ENCODE data around the gene SAMD11.

Gene SAMD11

GRCh38 chr1:930633-931138, 7.0 kb downstream of the SAMD11 start:
- no peak for TF ChIP-seq CTCF (IDR thresholded peaks at IDR 0.05; ENCODE audit: low read depth, low read length, missing control alignments)
- no peak for DNase-seq (ENCODE audit: low read depth)
- H3K4me3 ChIP-seq (ENCODE audit: low read depth, low read length): no peak overlapping the region
- in situ Hi-C loops (cut with HindIII; ENCODE audit: low sequenced_read_pairs): no loop called here

- in situ Hi-C loops (cut with HindIII; ENCODE audit: low sequenced_read_pairs): no loop called here
- DNase-seq (ENCODE audit: low read depth): no peak
- no peak overlapping the region for H3K4me3 ChIP-seq (ENCODE audit: low read depth, low read length)
- no peak for TF ChIP-seq CTCF (IDR thresholded peaks at IDR 0.05; ENCODE audit: low read depth, low read length, missing control alignments)
These were observed 7.9 kb downstream of the SAMD11 start for GRCh38 chr1:931380-932172.

- no peak for DNase-seq (ENCODE audit: low read depth)
- H3K4me3 ChIP-seq (ENCODE audit: low read depth, low read length): no peak overlapping the region
- in situ Hi-C loops (cut with HindIII; ENCODE audit: low sequenced_read_pairs): no loop called here
- no peak for TF ChIP-seq CTCF (IDR thresholded peaks at IDR 0.05; ENCODE audit: low read depth, low read length, missing control alignments)
These were observed 8.4 kb downstream of the SAMD11 start for GRCh38 chr1:932173-932510.

- TF ChIP-seq CTCF (IDR thresholded peaks at IDR 0.05; ENCODE audit: low read depth, low read length, missing control alignments): no peak
- in situ Hi-C loops (cut with HindIII; ENCODE audit: low sequenced_read_pairs): no loop called here
- H3K4me3 ChIP-seq (ENCODE audit: low read depth, low read length): no peak overlapping the region
- no peak for DNase-seq (ENCODE audit: low read depth)
These were observed 9.3 kb downstream of the SAMD11 start for GRCh38 chr1:932776-933602.

GRCh38 chr1:933603-933940, 9.8 kb downstream of the SAMD11 start:
- no peak for TF ChIP-seq CTCF (IDR thresholded peaks at IDR 0.05; ENCODE audit: low read depth, low read length, missing control alignments)
- no peak for DNase-seq (ENCODE audit: low read depth)
- H3K4me3 ChIP-seq (ENCODE audit: low read depth, low read length): no peak overlapping the region
- in situ Hi-C loops (cut with HindIII; ENCODE audit: low sequenced_read_pairs): no loop called here

GRCh38 chr1:934991-935750, 11.4 kb downstream of the SAMD11 start:
- in situ Hi-C loops (cut with HindIII; ENCODE audit: low sequenced_read_pairs): no loop called here
- no peak for DNase-seq (ENCODE audit: low read depth)
- TF ChIP-seq CTCF (IDR thresholded peaks at IDR 0.05; ENCODE audit: low read depth, low read length, missing control alignments): no peak
- H3K4me3 ChIP-seq (ENCODE audit: low read depth, low read length): no peak overlapping the region
